ENCODE measurements around the gene JARID2. TPM values are rescaled to one million over a fixed set of nuclear protein-coding genes. Genes with fewer than 3 reads are reported as not detected.

Gene JARID2
- total and polyA plus RNA-seq, 2 of the 8 experiments (the other 6 are each of a cell fraction or from before 2014, with no cell fraction given) = 60.1 to 239 TPM

GRCh38 chr6:15284743-15285142 lies 38.9 kb downstream of the JARID2 start:
- no peak overlapping the region for H4K8ac ChIP-seq (ENCODE audit: extremely low read depth, insufficient read depth, low read length)
- H2BK12ac ChIP-seq (ENCODE audit: low read depth, low read length) = no peak overlapping the region
- no peak overlapping the region for H2AFZ ChIP-seq (ENCODE audit: low read length)
- no peak overlapping the region for H2BK20ac ChIP-seq (ENCODE audit: low read length)
- ChIA-PET CTCF (ENCODE audit: partially characterized antibody) (interaction anchor here (1.0 kb wide), 1 partner anchor 9 kb away, joined by 7 read pairs; no protein-coding TSS in a partner anchor), POLR2A (ENCODE audit: partially characterized antibody) (no interaction called here)
- no peak overlapping the region for H2AK5ac ChIP-seq (ENCODE audit: low read depth, low read length)
- FAIRE-seq (no peak), DNase-seq (ENCODE audit: low read depth in 1 of 2, low spot score in 2 of 2) (no peak)
- no peak overlapping the region for H4K5ac ChIP-seq (ENCODE audit: insufficient read length, low read depth, low read length)
- no peak overlapping the region for H2BK120ac ChIP-seq (replicated peaks; ENCODE audit: low read depth, low read length)
- H3K4ac ChIP-seq (replicated peaks; ENCODE audit: insufficient read length, low read depth, low read length) = no peak overlapping the region
- H3K56ac ChIP-seq (replicated peaks; ENCODE audit: insufficient read length, low read depth, low read length) = no peak overlapping the region
- no peaks in the 10 kb centered on the region for H3K23me2 ChIP-seq (ENCODE audit: low read depth, low read length)
- WGBS, 2 experiments (ENCODE audit: extremely low coverage in 1 of 2, insufficient coverage in 1 of 2, insufficient read length in 1 of 2, insufficient replicate concordance in 2 of 2, low coverage in 1 of 2, low lambda C conversion rate in 2 of 2, missing lambda C conversion rate in 1 of 2) = 93% methylated on average over 1 of the region's 1 CpG; no CpG with 5 or more reads in 1 of the 2 experiments
- H3K27ac ChIP-seq (ENCODE audit: low read depth, low read length) = no peak overlapping the region
- peaks cover 6 to 24% (median 17%) of the 10 kb centered on the region in 4 experiments for H3K4me1 ChIP-seq (replicated peaks in 1 of 4; ENCODE audit: control insufficient read depth in 3 of 4, insufficient read depth in 4 of 4, low read length in 3 of 4)
- H3K14ac ChIP-seq (ENCODE audit: insufficient read length) = no peak overlapping the region
- peaks cover 73 to 98% of the 10 kb centered on the region in 2 experiments for H3K79me2 ChIP-seq (ENCODE audit: control insufficient read depth in 1 of 2, insufficient read depth in 2 of 2, low read length in 2 of 2)
- H3K18ac ChIP-seq (ENCODE audit: extremely low read depth, low read length) = no peak overlapping the region
- no peaks in the 10 kb centered on the region for H3K27me3 ChIP-seq (replicated peaks in 1 of 4; ENCODE audit: control insufficient read depth in 3 of 4, extremely low read depth in 1 of 4, insufficient read depth in 3 of 4, low read length in 3 of 4)
- no peak overlapping the region for H3K4me3 ChIP-seq (ENCODE audit: extremely low read depth in 1 of 4, insufficient read depth in 2 of 4, low read depth in 3 of 4, low read length in 4 of 4)
- peaks cover 43 to 56% of the 10 kb centered on the region in 2 experiments for H4K20me1 ChIP-seq (replicated peaks in 1 of 2; ENCODE audit: control insufficient read depth in 1 of 2, insufficient read depth in 2 of 2, low read length in 2 of 2)
- no peak overlapping the region for H2BK5ac ChIP-seq (ENCODE audit: low read depth, low read length)
- no peak overlapping the region for H2BK15ac ChIP-seq (ENCODE audit: low read length)
- no peak overlapping the region for H4K91ac ChIP-seq (replicated peaks; ENCODE audit: insufficient read length, low read length)
- no peak overlapping the region for H3K9ac ChIP-seq (replicated peaks in 1 of 4; ENCODE audit: extremely low read depth in 1 of 4, low read depth in 3 of 4, low read length in 3 of 4)
- H3K36me3 ChIP-seq (ENCODE audit: control insufficient read depth in 2 of 4, insufficient read depth in 4 of 4, low read length in 3 of 4) = peaks cover 0 to 10% (median 0%) of the 10 kb centered on the region in 4 experiments; a peak in 1 of 8 replicates
- no peak overlapping the region for H3K23ac ChIP-seq (ENCODE audit: insufficient read length)
- H3K4me2 ChIP-seq (ENCODE audit: insufficient read depth in 1 of 2, low read depth in 2 of 2, low read length in 2 of 2) = no peak overlapping the region
- H3K9me3 ChIP-seq (ENCODE audit: insufficient read depth in 2 of 2, low read depth in 1 of 2, low read length in 1 of 2) = no peaks in the 10 kb centered on the region
- H3K79me1 ChIP-seq (ENCODE audit: low read depth, low read length) = peaks cover 6% of the 10 kb centered on the region
- TF ChIP-seq BACH1 (IDR thresholded peaks at IDR 0.05; ENCODE audit: low read length) = no peak
- no peak for TF ChIP-seq POLR2A (IDR thresholded peaks at IDR 0.05; ENCODE audit: control extremely low read depth in 1 of 2, low read depth in 2 of 2, low read length in 2 of 2)
- TF ChIP-seq CREB1 (IDR thresholded peaks at IDR 0.05) = no peak
- TF ChIP-seq RAD21 (IDR thresholded peaks at IDR 0.05 in 1 of 2, conservative IDR thresholded peaks at IDR 0.05 in 1 of 2; ENCODE audit: low read depth in 2 of 2, low read length in 2 of 2) = no peak
- TF ChIP-seq HDAC6 (IDR thresholded peaks at IDR 0.05; ENCODE audit: low read depth, low read length) = no peak
- no peak for TF ChIP-seq KDM5A (IDR thresholded peaks at IDR 0.05; ENCODE audit: low read length)
- no peak for TF ChIP-seq CHD2 (IDR thresholded peaks at IDR 0.05; ENCODE audit: low read length)
- TF ChIP-seq TAF7 (optimal IDR thresholded peaks at IDR 0.05; ENCODE audit: borderline replicate concordance, low read depth, low read length) = no peak
